Measurements from ENCODE around the gene KLK5.
"Not testable (repeated sequence)": the region's sequence is repeated elsewhere in the genome, so short reads cannot be mapped to it uniquely, and the experiment has no call there.

KLK5 gene, protein sequence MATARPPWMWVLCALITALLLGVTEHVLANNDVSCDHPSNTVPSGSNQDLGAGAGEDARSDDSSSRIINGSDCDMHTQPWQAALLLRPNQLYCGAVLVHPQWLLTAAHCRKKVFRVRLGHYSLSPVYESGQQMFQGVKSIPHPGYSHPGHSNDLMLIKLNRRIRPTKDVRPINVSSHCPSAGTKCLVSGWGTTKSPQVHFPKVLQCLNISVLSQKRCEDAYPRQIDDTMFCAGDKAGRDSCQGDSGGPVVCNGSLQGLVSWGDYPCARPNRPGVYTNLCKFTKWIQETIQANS

DNA sequence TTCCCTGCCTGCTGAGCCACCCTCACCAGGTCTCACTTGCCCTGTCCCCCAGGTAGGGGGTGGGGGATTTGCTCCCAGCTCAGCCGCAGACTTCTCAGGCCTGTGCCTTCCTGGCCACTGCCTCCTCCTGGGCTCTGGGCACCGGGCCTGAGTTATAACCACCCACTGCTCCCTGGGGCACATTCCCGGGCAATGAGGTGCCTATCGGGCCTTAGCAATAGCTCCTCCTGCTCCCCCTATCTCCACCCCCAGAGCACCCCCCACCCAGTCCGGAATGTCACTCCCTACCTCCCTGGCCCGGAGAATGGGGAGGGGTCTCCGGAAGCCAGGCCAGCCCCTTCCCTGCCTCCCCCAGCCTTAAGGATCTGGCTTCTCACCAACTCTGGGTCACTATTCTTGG is at the start of gene KLK5:
TSS of gene KLK5 (minus strand) at position 129 of the 400 bp plus-strand sequence. CDS start 381 bp downstream, outside the sequence.
- DNase-seq (ENCODE audit: low read depth in 2 of 2), result no peak

DNA sequence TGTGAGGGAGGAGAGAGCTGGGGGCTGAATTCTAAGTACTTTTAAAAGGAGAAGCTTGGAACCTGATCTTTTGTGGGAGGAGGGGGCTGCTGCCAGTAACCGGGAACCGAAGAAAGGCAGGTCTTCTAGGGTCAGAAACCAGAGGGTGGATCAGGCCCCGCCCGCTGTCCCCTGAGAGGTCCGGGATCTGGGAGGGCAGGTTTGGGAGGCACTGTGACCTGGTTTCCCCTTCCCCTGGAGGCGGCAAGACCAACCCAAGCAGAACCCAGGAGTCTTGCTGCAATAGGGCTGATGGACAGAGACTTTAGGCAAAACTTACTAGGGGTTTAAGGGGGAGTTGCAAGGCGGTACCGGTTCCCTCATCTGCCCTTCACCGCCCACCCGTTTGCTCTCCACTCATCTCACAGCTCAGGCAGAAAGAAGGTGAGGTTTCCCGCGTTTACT is 49.3 kb upstream of the KLK5 start:
- DNase-seq (ENCODE audit: low read depth in 2 of 2), result no peak

DNA sequence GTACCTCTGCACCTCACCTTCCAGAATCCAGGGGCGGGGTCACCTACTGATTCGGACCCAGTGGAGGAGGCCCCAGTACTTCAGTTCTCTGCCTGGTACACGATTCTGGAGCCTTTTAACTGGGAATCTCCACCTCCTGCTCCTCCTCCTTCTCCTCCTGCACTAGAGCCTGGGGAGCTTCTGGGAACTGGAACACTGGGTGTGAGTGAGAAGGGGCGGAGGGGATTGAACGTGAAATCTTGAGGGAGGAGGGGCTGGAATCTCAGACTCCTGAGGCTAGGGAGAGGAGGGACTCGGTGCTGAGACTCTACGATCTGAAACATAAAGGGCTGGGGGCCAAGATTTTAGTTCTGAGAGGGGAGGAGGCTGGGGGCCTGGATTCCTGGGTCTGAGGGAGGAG is 48.7 kb upstream of the KLK5 start, which contains the start of gene KLK8:
TSS of gene KLK8 (minus strand) at position 90 of the 400 bp plus-strand sequence. CDS start 437 bp downstream, outside the sequence.
- DNase-seq (ENCODE audit: low read depth in 2 of 2), result no peak

DNA sequence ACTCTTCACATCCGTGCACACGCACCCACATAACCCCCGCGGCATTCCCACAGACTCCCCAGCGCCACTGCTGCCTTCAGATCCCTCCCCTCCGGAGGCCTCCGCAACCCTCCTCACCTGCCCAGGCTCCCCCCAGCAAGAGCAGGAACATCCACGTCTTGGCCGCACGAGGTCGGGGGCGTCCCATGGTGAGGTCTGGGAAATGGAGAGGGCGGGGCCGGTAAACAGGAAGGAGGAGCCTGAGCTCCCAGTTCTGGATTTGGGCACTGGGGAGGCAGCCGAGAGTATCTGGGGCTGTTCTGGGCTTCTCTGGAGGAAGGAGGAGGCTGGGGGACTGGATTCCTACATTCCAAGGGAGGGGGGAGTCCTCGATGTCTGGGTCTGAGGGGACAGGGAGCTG is 48.1 kb upstream of the KLK5 start:
- DNase-seq (ENCODE audit: low read depth in 2 of 2), result no peak

DNA sequence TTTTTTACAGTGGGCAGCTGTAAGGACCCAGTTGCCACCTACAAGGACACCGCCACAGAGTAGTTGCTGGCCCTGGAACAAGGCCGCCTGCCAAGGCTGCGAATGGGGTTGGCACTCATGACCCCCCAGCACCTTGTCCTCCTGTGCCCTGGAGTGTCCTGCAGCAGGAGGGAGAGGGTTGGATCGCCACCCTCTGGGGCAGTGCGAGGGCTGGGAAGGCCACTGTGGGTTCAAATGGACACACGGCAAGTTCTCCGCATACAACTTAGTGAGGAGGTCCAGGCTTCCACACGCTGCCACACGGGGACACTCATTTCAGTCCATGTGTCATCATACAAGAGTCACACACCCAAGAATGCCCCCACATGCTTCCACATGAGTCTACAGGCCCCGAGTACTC is 47.6 kb upstream of the KLK5 start:
- DNase-seq (ENCODE audit: low read depth in 2 of 2), result no peak

DNA sequence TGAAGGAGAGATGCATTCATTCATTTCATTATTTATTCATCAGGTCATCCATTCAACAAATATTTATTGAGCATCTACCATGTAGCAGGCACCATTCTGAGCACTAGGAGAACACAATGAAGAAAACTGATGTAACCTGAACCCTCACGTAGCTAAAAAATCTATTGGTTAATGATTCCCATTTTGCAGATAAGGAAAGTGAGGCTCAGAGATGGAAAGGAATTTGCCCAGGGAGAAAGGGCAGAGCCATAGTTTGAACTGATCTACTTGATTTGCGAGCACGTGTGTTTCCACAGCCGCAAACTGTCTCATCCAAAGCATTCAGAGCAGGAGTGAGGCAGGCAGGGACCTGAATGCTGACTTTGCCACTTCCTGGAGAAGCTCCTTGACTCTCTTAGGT is 45.8 kb upstream of the KLK5 start:
- DNase-seq (ENCODE audit: low read depth in 2 of 2), result no peak

DNA sequence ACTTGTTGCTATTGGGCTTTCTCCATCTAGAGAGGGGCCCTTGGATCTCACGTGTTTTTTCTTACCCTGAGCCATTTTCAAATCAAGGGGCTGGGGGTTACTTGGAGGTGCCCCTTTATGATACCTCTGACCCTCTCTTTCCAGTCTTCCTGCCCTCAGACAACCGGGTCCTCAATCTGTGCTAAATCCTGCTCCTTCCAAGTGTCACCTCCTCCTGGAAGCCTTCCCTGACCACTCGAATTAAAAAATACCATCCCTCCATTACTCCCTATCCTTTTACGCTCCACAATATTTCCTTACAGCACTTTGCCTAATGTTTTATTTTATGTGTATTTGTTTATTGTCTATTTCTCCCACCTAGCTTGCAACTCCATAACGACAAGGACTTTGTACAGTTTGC is 45.2 kb upstream of the KLK5 start:
- DNase-seq (ENCODE audit: low read depth in 2 of 2), result no peak

DNA sequence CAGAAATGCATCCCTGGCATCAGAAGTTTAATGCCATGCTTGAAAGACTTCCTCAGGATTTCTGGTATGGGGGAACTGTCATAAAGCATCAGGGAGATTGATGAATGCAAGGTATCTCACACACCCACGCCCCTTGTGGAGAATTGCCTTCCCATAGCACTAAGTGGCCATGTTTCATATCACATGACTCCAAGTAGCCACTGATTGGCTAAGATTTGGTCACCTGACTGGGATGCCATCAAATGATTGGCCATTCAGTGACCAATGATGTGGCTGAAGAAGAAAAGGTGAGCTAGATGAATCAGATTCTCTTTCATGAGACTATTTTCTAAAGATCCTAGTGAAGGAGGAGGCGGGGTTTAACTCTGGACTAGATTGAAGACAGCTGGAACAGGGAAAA is 41.3 kb upstream of the KLK5 start:
- DNase-seq (ENCODE audit: low read depth in 2 of 2), result no peak

DNA sequence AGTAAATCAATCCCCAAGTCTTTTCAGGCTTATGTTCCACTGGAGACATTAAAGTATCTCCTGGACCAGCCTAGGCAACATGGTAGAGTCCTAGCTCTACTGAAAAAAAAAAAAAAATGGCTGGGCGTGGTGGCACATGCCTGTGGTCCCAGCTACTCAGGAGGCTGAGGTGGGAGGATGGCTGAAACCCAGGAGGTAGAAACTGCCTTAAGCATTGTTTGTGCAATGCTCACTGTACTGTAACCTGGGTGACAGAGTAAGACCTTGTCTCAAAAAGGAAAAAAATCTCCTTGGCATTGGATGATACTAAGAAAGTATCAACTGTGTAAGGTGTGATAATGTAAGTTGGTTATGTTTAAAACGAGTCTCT is 39.8 kb upstream of the KLK5 start:
- no peak for DNase-seq (ENCODE audit: low read depth in 2 of 2)

DNA sequence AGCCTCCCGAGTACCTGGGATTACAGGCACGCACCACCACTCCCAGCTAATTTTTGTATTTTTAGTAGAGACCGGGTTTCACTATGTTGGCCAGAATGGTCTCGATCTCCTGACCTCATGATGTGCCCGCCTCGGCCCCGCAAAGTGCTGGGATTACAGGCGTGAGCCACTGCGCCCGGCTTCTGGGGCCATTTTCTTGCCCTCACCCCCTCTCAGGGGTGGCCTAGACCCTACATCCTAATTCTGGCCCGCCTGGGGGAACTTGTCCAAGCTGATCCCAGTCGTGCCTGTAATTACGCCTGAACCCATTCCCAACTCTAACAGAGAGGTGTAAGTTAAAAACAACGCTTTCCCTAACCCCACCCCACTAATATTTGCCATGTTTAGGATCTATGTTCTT is 31.6 kb upstream of the KLK5 start:
- DNase-seq (ENCODE audit: low read depth in 2 of 2), result not testable (repeated sequence)

DNA sequence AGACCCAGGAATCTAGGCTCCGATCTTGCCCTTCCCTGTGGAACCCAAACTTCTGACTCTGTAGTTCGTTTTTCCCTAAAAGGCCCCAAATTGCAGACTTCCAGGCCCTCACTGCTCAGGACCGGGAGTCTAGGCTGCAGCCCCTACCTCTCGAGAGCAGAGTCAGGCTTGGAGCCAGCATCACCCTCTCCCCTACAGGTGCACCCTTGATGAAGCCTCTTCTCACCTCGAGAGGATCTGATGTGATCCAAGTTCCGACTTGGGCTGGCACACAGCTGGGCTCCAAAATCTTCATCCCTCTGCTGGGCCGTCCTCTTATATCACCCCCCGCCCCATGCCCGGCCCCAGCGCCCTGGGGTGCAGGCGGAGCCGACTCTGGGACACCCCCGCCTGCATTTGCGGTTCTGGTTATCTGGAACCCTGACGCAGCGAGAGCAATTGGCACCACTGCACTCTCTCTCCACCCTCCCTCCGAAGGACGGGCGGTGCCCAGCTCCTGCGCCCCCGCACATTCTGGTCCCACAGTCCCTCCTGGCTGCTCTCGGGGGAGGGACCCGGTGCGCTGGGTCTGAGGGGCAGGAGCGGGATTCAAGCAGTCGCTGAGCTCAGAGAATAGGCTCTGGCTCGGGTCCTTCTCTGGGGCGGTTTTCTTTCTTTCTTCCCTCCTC is 30.9 kb upstream of the KLK5 start, which contains the start of gene KLK7:
TSS of gene KLK7 (minus strand) at position 293 of the 668 bp plus-strand sequence. CDS start 1,518 bp downstream, outside the sequence.
- DNase-seq (ENCODE audit: low read depth in 2 of 2), result no peak

DNA sequence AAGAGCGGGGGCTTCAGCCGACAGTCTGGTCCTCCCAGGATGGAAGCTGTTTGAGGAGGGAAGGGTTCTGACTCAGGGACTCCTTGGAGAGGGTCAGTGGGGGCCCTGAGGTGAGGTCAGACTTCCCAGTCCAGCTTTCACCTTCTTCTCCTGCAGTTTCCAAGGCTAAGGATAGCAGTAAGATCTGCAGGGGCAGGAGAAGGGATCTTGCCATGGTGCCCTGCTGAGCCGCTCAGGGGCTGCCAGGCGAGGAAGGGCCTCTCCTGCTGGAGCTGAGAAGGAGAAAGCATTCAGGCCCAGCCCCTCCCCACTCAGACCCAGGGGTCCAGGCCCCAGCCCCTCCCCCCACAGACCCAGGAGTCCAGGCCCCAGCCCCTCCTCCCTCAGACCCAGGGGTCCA is 29.3 kb upstream of the KLK5 start:
- DNase-seq (ENCODE audit: low read depth in 2 of 2), result no peak

DNA sequence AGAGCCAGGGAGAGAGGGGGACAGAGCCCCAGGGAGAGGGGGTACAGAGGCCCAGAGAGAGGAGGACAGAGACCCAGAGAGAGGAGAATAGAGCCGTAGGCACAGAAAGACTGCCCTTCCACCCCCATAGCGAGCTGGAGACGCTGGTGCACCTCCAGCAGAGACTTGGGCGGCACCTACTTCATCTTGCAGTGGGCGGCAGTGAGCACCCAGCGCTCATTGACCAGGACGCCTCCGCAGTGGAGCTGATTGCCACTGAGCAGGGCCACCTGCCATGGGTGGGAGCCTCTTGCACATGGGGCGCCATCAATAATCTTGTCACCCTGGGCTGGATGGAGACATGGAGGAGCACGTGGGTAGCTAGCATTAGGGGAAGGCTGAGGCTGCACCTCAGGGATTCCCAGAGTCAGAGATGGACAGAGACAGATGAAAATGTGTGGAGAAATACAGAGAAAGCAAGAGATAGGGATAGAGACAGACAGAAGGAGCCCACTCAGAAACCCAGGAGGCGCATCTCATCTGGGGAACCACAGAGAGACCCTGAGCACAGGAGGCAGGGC is 28.8 kb upstream of the KLK5 start:
- no peak for DNase-seq (ENCODE audit: low read depth in 2 of 2)

DNA sequence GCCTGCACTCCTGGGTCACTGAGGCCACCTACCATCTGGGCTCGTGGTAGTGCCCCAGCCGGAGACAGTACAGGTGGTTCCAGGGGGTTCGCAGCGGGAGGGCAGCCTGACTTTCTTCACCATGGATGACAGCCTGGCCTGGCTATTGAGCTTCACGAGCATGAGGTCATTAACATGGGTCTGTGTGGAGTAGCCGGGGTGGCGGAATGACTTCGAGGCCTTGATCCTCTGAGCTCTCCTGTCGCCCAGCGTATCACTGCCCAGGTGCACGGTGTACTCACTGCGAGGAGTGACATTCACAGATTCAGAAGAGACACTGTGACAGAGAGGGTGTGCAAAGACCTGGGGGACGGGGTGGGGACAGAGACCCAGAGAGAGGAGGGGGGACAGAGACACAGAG is 27.4 kb upstream of the KLK5 start:
- DNase-seq (ENCODE audit: low read depth in 2 of 2), result no peak

DNA sequence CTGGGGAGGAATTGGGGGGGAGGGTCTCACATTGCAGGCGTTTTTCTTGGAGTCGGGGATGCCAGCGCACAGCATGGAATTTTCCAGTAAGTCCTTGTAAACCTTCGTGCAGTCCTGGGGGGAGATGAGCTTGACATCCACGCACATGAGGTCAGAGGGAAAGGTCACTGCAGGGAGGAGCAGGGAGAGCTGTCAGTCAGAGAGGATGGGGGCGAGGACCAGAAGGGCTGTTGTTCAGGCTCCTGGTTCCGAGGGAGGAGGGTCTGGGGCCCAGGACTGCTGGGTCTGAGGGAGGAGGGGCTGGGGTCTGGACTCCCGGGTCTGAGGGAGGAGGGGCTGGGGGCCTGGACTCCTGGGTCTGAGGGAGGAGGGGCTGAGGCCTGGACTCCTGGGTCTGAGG is 26.9 kb upstream of the KLK5 start:
- no peak for DNase-seq (ENCODE audit: low read depth in 2 of 2)

DNA sequence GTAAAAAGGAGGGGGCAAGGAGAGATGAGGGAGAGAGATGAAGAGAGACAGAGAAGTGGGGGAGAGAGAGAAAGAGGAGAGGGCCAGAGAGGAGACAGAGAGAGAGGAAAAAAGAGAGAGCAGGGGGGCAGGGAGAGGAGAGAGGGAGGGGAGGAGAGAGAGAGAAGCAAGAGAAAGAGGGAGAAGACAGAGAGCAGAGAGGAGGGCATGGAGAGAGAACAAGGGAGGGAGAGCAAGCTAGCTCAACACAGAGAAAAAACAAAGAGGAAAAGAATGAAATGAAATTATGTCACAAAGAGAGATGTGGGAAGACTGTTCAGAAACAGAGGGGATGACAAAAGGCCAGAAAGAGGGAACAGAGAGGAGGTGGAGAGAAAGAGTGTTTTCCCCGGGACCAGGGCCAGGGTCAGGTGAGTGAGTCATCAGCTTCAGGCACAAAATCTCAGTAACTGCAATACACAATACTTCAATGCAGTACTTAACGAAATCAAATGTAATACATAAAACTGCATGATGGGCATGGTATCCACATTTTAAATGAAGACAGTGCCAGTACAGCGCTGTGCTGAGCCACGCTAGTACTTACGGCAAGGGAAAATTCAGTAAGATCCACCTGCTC is 26.0 kb upstream of the KLK5 start:
- DNase-seq (ENCODE audit: low read depth in 2 of 2), result no peak

DNA sequence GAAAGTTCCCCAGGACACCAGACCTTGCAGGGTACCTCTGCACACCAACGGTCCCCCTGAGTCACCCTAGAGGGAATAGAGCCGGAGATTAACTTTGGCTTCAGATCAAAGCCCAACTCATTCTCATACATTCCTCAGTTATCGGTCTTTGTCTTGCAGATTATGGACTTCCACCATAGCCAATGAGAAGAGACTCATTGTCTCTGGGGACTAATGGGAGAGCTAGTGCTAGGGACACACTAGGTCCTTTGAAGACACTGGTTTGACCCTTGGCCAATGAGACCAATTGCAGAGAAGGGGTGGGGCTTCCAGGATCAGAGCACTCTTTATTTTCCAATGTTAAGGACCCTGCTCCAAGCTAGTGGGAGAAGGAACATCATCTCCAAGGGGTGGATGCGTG is 24.8 kb upstream of the KLK5 start:
- no peak for DNase-seq (ENCODE audit: low read depth in 2 of 2)

DNA sequence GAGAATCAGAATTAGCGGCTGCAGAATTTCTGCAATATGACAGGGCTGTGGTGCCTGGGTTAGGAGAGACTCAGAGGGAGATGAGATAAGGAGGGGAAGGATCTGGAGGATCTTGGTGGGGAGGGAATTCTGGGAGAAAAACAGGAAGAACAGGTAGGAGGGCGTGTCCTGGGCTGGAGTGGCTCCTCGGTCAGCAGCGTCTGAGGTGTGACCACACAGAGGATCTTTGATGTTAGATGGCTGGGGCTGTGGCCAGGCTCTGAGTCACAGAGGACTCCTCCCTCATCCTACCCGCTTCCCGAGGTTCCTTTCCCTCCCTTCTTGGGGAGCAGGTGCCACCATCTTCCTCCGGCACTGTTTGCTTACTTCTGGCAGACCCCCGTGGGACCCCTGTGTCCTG is 22.9 kb upstream of the KLK5 start:
- DNase-seq (ENCODE audit: low read depth in 2 of 2), result no peak

DNA sequence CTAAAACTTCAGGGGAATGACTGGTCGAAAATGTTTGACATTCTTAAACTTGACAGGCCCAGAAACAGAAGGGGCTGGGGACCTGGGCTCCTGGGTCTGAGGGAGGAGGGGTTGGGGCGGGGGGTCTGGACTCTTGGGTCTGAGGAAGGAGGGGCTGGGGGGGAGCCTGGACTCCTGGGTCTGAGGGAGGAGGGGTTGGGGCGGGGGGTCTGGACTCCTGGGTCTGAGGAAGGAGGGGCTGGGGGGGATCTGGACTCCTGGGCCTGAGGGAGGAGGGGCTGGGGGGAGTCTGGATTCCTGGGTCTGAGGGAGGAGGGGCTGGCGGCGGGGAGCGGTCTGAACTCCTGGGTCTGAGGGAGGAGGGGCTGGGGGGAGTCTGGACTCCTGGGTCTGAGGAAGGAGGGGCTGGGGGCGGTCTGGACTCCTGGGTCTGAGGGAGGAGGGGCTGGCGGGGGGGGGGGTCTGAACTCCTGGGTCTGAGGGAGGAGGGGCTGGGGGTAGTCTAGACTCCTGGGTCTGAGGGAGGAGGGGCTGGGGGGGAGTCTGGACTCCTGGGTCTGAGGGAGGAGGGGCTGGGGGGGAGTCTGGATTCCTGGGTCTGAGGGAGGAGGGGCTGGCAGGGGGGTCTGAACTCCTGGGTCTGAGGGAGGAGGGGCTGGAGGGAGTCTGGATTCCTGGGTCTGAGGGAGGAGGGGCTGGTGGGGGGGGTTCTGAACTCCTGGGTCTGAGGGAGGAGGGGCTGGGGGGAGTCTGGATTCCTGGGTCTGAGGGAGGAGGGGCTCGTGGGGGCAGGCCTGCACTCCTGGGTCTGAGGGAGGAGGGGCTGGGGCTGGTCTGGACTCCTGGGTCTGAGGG is 22.1 kb upstream of the KLK5 start:
- DNase-seq (ENCODE audit: low read depth in 2 of 2), result no peak

DNA sequence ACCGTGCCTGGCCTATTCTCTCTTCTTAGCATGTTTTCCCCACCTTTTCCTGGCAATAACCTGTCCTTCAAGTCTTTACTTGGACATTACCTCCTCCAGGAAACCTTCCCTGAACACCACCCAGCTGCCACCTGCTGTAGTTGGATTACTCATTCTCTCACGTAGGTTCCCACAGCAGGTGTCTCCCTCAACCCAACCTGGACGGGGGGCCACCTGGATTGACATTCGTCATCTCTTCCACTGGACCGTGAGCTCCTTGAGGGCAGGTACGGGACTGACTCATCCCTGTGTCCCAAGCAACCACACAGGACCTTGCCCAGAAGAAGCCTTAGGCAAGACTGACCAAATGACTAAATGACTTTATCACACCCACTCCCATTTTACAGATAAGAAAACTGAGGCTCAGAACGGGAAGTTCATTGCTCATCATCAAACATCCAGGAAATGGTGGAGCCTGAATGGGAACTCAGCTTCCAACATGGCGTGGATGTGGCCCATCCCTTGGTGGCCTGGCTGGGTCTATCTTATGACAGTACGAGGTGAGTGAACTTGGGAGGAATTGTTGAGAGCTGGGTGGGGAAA is 20.0 kb upstream of the KLK5 start:
- no peak for DNase-seq (ENCODE audit: low read depth in 2 of 2)

DNA sequence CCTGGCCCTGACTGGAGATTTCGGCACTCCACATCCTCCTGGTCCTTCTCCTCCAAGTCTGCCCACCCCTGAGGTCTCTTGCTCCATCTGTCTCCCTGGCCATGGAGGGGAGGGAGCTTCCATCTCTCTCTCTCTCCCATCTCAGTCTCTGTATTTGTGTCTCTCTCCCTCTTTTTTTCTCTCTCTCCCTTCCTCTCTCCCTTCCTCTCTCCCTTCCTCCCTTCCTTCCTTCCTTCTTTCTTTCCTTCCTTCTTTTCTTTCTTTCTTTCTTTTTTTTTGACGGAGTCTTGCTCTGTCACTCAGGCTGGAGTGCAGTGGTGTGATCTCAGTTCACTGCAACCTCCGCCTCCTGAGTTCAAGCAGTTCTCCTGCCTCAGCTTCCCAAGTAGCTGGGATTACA is 17.0 kb upstream of the KLK5 start:
- DNase-seq (ENCODE audit: low read depth in 2 of 2), result not testable (repeated sequence)

Measured in fibroblast of skin of left quadriceps (primary cell).